SK-N-SH treated with all-trans-retinoic acid at 6 μM for 48 hours (cell line): ENCODE data around the gene SKIC2.
A peak's percentile ranks its signal among the peaks of the same experiment; 100 is the strongest.

Experiments
- ATAC-seq: fragments of 200-7000 bp; cut with Tn5 transposase; 3 replicates; pipeline ENCODE4 v1.9.1; 2020; ENCODE audit warnings: mild to moderate bottlenecking, moderate library complexity
- ARNTL ChIP-seq: fragments of 450-650 bp; formaldehyde crosslinking; IDR thresholded peaks from 2 replicates; pipeline ENCODE4 v1.5.0; 2020; ENCODE audit warnings: low read depth, mild to moderate bottlenecking, moderate library complexity, borderline replicate concordance
- BACH2 ChIP-seq: fragments of 250-450 bp; sonication (Bioruptor Pico); IDR thresholded peaks from 2 replicates; pipeline ENCODE4 v1.9.0; 2021; ENCODE audit warnings: mild to moderate bottlenecking, borderline replicate concordance
- ESRRG ChIP-seq: fragments of 250-450 bp; sonication (Bioruptor Pico); IDR thresholded peaks from 2 replicates; pipeline ENCODE4 v1.6.1; 2021; ENCODE audit warnings: mild to moderate bottlenecking
- GLIS3 ChIP-seq: fragments of 250-450 bp; sonication (Bioruptor Pico); IDR thresholded peaks from 2 replicates; pipeline ENCODE4 v1.5.0; 2020; ENCODE audit warnings: mild to moderate bottlenecking, moderate library complexity
- ISL1 ChIP-seq: fragments of 250-450 bp; sonication (Bioruptor Pico); IDR thresholded peaks from 2 replicates; pipeline ENCODE4 v2.1.2; 2022; ENCODE audit warnings: mild to moderate bottlenecking, moderate library complexity
- RARB ChIP-seq: fragments of 250-450 bp; sonication (Bioruptor Pico); IDR thresholded peaks from 2 replicates; pipeline ENCODE4 v1.8.0; 2021; ENCODE audit warnings: mild to moderate bottlenecking, moderate library complexity
- SNAI2 ChIP-seq: fragments of 250-450 bp; sonication (Bioruptor Pico); IDR thresholded peaks from 2 replicates; pipeline ENCODE4 v1.5.0; 2020; ENCODE audit warnings: mild to moderate bottlenecking, moderate library complexity
- TCF4 ChIP-seq: fragments of 250-450 bp; sonication (Bioruptor Pico); IDR thresholded peaks from 2 replicates; pipeline ENCODE4 v1.8.0; 2021; ENCODE audit warnings: mild to moderate bottlenecking, moderate library complexity, borderline replicate concordance
- TOX ChIP-seq: fragments of 250-450 bp; sonication (Bioruptor Pico); IDR thresholded peaks from 2 replicates; pipeline ENCODE4 v1.8.0; 2021; ENCODE audit warnings: mild to moderate bottlenecking, moderate library complexity, borderline replicate concordance
- ZC3H10 ChIP-seq: fragments of 250-450 bp; sonication (Bioruptor Pico); IDR thresholded peaks from 2 replicates; pipeline ENCODE4 v1.5.1; 2021; ENCODE audit warnings: mild to moderate bottlenecking, moderate library complexity
- ZFP3 ChIP-seq: fragments of 250-450 bp; sonication (Bioruptor Pico); IDR thresholded peaks from 2 replicates; pipeline ENCODE4 v1.5.0; 2020; ENCODE audit warnings: mild to moderate bottlenecking, moderate library complexity
- ZFP30 ChIP-seq: fragments of 450-650 bp; formaldehyde crosslinking; IDR thresholded peaks from 2 replicates; pipeline ENCODE4 v1.5.0; 2022; ENCODE audit warnings: mild to moderate bottlenecking, moderate library complexity
- ZNF8 ChIP-seq: fragments of 450-650 bp; formaldehyde crosslinking; IDR thresholded peaks from 2 replicates; pipeline ENCODE4 v1.5.0; 2020; ENCODE audit warnings: mild to moderate bottlenecking, moderate library complexity
- TF ChIP-seq, protein P1 (sequence below): fragments of 250-450 bp; sonication (Bioruptor Pico); IDR thresholded peaks from 2 replicates; pipeline ENCODE4 v1.8.0; 2021; ENCODE audit warnings: low read depth, mild to moderate bottlenecking, moderate library complexity, borderline replicate concordance
- TF ChIP-seq, protein P2 (sequence below): fragments of 250-450 bp; sonication (Bioruptor Pico); IDR thresholded peaks from 2 replicates; pipeline ENCODE4 v1.5.0; 2020; ENCODE audit warnings: mild to moderate bottlenecking, moderate library complexity
- TF ChIP-seq, protein P3 (sequence below): fragments of 250-450 bp; sonication (Bioruptor Pico); IDR thresholded peaks from 2 replicates; pipeline ENCODE4 v1.5.1; 2021; ENCODE audit warnings: mild to moderate bottlenecking, moderate library complexity
- TF ChIP-seq, protein P4 (sequence below): fragments of 250-450 bp; sonication (Bioruptor Pico); IDR thresholded peaks from 2 replicates; pipeline ENCODE4 v1.5.1; 2020; ENCODE audit warnings: low read depth, mild to moderate bottlenecking, moderate library complexity

Gene SKIC2

DNA sequence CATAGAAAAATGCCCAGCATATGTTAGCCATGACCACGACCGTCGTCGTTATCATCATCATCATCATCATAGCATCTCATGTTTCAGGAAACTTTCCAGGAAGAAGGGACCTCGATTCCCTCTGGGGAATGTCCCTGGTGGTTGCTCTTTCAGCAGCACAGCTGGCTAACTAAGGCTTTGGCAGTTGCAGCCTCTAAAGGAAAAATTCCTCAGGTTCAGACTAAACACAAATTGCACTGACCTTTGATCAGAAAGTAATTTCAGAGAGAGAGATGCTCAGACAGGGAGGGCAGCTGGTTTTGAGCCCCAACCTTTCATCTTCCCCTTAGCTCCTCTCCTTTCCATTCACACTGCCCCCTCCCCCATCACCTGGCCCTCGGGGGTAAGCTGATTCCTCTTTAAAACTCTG is 18.7 kb upstream of the SKIC2 start:
- TF ChIP-seq ZC3H10, result no peak
- TF ChIP-seq ZNF8 (CRISPR knock-in tag), result no peak
- no peak for TF ChIP-seq TCF4 (CRISPR knock-in tag)
- no peak for TF ChIP-seq ISL1 (CRISPR knock-in tag)
- TF ChIP-seq, protein P1, sequence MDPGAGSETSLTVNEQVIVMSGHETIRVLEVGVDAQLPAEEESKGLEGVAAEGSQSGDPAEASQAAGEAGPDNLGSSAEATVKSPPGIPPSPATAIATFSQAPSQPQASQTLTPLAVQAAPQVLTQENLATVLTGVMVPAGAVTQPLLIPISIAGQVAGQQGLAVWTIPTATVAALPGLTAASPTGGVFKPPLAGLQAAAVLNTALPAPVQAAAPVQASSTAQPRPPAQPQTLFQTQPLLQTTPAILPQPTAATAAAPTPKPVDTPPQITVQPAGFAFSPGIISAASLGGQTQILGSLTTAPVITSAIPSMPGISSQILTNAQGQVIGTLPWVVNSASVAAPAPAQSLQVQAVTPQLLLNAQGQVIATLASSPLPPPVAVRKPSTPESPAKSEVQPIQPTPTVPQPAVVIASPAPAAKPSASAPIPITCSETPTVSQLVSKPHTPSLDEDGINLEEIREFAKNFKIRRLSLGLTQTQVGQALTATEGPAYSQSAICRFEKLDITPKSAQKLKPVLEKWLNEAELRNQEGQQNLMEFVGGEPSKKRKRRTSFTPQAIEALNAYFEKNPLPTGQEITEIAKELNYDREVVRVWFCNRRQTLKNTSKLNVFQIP (CRISPR knock-in tag), result no peak
- TF ChIP-seq ARNTL, result no peak
- TF ChIP-seq, protein P2, sequence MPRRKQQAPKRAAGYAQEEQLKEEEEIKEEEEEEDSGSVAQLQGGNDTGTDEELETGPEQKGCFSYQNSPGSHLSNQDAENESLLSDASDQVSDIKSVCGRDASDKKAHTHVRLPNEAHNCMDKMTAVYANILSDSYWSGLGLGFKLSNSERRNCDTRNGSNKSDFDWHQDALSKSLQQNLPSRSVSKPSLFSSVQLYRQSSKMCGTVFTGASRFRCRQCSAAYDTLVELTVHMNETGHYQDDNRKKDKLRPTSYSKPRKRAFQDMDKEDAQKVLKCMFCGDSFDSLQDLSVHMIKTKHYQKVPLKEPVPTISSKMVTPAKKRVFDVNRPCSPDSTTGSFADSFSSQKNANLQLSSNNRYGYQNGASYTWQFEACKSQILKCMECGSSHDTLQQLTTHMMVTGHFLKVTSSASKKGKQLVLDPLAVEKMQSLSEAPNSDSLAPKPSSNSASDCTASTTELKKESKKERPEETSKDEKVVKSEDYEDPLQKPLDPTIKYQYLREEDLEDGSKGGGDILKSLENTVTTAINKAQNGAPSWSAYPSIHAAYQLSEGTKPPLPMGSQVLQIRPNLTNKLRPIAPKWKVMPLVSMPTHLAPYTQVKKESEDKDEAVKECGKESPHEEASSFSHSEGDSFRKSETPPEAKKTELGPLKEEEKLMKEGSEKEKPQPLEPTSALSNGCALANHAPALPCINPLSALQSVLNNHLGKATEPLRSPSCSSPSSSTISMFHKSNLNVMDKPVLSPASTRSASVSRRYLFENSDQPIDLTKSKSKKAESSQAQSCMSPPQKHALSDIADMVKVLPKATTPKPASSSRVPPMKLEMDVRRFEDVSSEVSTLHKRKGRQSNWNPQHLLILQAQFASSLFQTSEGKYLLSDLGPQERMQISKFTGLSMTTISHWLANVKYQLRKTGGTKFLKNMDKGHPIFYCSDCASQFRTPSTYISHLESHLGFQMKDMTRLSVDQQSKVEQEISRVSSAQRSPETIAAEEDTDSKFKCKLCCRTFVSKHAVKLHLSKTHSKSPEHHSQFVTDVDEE, result no peak
- TF ChIP-seq RARB (CRISPR knock-in tag), result no peak
- peak; percentile 26; the same call in 2 of the 3 replicates for ATAC-seq

DNA sequence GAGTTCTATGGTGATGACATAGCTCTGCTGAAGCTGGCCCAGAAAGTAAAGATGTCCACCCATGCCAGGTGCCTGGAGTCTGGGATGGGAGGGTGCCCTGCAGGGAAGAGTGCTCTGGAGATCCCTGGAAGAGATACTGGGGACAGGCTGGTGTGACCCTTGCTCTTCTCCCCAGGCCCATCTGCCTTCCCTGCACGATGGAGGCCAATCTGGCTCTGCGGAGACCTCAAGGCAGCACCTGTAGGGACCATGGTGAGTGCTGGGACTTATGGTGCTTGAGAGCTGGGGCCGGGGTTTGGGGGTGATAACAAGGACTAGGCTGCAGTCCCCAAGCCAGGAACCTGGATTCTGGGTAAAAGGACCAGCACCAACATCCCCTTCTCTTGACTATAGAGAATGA is 15.2 kb upstream of the SKIC2 start:
- ATAC-seq, result no peak
- no peak for TF ChIP-seq TOX (CRISPR knock-in tag)

DNA sequence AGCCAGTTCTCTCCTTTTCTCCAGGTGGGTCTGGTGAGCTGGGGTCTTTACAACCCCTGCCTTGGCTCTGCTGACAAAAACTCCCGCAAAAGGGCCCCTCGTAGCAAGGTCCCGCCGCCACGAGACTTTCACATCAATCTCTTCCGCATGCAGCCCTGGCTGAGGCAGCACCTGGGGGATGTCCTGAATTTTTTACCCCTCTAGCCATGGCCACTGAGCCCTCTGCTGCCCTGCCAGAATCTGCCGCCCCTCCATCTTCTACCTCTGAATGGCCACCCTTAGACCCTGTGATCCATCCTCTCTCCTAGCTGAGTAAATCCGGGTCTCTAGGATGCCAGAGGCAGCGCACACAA is 13.8 kb upstream of the SKIC2 start:
- ATAC-seq, result no peak
- TF ChIP-seq ARNTL (no peak), TCF4 (CRISPR knock-in tag) (no peak), ISL1 (CRISPR knock-in tag) (no peak)
- TF ChIP-seq, protein P3, sequence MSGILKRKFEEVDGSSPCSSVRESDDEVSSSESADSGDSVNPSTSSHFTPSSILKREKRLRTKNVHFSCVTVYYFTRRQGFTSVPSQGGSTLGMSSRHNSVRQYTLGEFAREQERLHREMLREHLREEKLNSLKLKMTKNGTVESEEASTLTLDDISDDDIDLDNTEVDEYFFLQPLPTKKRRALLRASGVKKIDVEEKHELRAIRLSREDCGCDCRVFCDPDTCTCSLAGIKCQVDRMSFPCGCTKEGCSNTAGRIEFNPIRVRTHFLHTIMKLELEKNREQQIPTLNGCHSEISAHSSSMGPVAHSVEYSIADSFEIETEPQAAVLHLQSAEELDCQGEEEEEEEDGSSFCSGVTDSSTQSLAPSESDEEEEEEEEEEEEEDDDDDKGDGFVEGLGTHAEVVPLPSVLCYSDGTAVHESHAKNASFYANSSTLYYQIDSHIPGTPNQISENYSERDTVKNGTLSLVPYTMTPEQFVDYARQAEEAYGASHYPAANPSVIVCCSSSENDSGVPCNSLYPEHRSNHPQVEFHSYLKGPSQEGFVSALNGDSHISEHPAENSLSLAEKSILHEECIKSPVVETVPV, result no peak
- TF ChIP-seq, protein P1 (CRISPR knock-in tag), result no peak
- TF ChIP-seq, protein P2, result no peak

DNA sequence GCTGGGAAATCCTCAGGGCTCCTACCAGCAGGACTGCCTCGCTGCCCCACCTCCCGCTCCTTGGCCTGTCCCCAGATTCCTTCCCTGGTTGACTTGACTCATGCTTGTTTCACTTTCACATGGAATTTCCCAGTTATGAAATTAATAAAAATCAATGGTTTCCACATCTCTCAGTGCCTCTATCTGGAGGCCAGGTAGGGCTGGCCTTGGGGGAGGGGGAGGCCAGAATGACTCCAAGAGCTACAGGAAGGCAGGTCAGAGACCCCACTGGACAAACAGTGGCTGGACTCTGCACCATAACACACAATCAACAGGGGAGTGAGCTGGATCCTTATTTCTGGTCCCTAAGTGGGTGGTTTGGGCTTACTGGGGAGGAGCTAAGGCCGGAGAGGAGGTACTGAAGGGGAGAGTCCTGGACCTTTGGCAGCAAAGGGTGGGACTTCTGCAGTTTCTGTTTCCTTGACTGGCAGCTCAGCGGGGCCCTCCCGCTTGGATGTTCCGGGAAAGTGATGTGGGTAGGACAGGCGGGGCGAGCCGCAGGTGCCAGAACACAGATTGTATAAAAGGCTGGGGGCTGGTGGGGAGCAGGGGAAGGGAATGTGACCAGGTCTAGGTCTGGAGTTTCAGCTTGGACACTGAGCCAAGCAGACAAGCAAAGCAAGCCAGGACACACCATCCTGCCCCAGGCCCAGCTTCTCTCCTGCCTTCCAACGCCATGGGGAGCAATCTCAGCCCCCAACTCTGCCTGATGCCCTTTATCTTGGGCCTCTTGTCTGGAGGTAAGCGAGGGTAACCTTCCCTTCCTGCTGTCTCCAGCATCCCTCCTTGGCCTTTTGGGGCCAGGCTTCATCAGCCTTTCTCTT is 13.2 kb upstream of the SKIC2 start, which contains the start of gene CFB:
Gene CFB (plus strand): TSS at position 589 of the 863 bp plus-strand sequence. CDS start 127 bp downstream, at position 716.
- peak; percentile 92 for ATAC-seq
- no peak for TF ChIP-seq BACH2 (CRISPR knock-in tag)
- TF ChIP-seq TCF4 (CRISPR knock-in tag), result no peak
- TF ChIP-seq GLIS3 (CRISPR knock-in tag), result no peak
- no peak for TF ChIP-seq ZFP30
- no peak for TF ChIP-seq ESRRG (CRISPR knock-in tag)
- no peak for TF ChIP-seq ZFP3
- TF ChIP-seq ZC3H10, result no peak
- no peak for TF ChIP-seq ZNF8 (CRISPR knock-in tag)
- no peak for TF ChIP-seq RARB (CRISPR knock-in tag)
- no peak for TF ChIP-seq SNAI2
- TF ChIP-seq, protein P4, sequence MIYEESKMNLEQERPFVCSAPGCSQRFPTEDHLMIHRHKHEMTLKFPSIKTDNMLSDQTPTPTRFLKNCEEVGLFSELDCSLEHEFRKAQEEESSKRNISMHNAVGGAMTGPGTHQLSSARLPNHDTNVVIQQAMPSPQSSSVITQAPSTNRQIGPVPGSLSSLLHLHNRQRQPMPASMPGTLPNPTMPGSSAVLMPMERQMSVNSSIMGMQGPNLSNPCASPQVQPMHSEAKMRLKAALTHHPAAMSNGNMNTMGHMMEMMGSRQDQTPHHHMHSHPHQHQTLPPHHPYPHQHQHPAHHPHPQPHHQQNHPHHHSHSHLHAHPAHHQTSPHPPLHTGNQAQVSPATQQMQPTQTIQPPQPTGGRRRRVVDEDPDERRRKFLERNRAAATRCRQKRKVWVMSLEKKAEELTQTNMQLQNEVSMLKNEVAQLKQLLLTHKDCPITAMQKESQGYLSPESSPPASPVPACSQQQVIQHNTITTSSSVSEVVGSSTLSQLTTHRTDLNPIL (CRISPR knock-in tag), result no peak
